Left lung (tissue), 10 donors: Measurements from ENCODE around the gene ST3GAL3. TPM values are rescaled to one million over a fixed set of nuclear protein-coding genes. Genes with fewer than 3 reads are reported as not detected.

ENCODE experiments used
- ATAC-seq: fragments of 200-7000 bp; cut with Tn5 transposase; one replicate; pipeline ENCODE4 v1.9.1; 2020; ENCODE audit warnings: moderate library complexity
- DNase-seq, 4 donors: peaks; one replicate each; pipeline ENCODE4 v3.0.0-alpha.2; 2013 to 2020
- H3K27ac ChIP-seq, 2 donors: fragments of 200-600 bp; sonication (generic) in 1 of 2; one replicate each; pipeline versions ENCODE4 v1.5.0 to v1.8.0; 2020 to 2021
- H3K27me3 ChIP-seq, 2 donors: fragments of 200-600 bp; sonication (generic) in 1 of 2; one replicate each; pipeline versions ENCODE4 v1.5.0 to v1.8.0; 2020 to 2021
- H3K36me3 ChIP-seq, 2 donors: fragments of 200-600 bp; sonication (generic) in 1 of 2; one replicate each; pipeline versions ENCODE4 v1.5.0 to v1.8.0; 2020 to 2021
- H3K4me1 ChIP-seq, 2 donors: fragments of 200-600 bp; one replicate each; pipeline ENCODE4 v1.8.0; 2021
- H3K4me3 ChIP-seq, 2 donors: fragments of 200-600 bp; sonication (generic) in 1 of 2; one replicate each; pipeline versions ENCODE4 v1.5.0 to v1.8.0; 2020 to 2021; ENCODE audit warnings: mild to moderate bottlenecking in 1 of 2
- H3K9me3 ChIP-seq, 2 donors: fragments of 200-600 bp; sonication (generic) in 1 of 2; one replicate each; pipeline versions ENCODE4 v1.5.0 to v1.8.0; 2020 to 2021
- CTCF ChIP-seq, 2 donors: fragments of 200-600 bp; sonication (generic) in 1 of 2; IDR thresholded peaks; one replicate each; pipeline versions ENCODE4 v1.5.0 to v1.8.0; 2021; ENCODE audit warnings: antibody characterized with exemption in 2 of 2
- intact Hi-C, 2 donors: fragments of 100-400 bp; cut with DNase I; formaldehyde crosslinking; loops; one replicate each; pipeline versions ENCODE4 v1.11.2 to v1.14.2; 2022
- polyA plus RNA-seq, 6 donors: library from polyadenylated mRNA; unstranded; fragments of 120-200 nt; gene quantifications; one replicate each; pipeline ENCODE4 v1.2.1, GENCODE V29; 2013; ENCODE audit not compliant: insufficient read length in 6 of 6
- total RNA-seq, 2 donors: library from RNA; stranded (reverse); fragmentation: NEBNext Ultra II Directional; extraction: Animal tissue kit (Norgen Biotek cat#: 25700); gene quantifications; one replicate each; pipeline ENCODE4 v1.2.1, GENCODE V29; 2021
- donor health status: DM: no; HTN: yes; CAD: no.
- donor health status: DM: no; HTN: no; CAD: no.

The ST3GAL3 gene
- total and polyA plus RNA-seq, 8 donors: 18.9 to 42.4 (median 34.4) TPM

DNA sequence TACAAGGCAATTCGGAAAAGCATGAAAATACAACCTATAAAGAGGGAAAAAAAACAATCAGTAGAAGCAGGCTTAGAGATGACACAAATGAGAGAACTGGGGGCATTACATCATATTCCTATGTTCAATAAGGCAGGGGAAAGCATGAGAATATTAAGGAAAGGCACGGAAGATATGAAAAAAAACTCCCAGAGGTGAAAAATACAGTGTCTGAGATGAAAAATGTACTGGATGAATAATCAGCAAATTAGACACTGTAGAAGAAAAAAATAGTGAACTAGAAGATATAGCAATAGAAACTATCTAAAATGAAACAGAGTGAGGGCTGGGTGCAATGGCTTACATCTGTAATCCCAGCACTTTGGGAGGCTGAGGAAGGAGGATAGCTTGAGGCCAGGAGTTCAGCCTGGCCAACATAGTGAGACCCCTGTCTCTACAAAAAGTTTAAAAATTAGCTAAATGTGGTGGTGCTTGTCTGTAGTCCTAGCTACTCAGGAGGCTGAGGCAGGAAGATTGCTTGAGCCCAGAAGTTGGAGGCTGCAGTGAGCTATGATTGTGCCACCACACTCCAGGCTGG, 101.8 kb downstream of the ST3GAL3 start:
- intact Hi-C loops: no loop called here
- Histone ChIP-seq H3K27ac (no peak overlapping the region), H3K27me3 (no peaks in the 10 kb centered on the region), H3K36me3 (no peaks in the 10 kb centered on the region), H3K4me1 (peaks cover 0 to 7% of the 10 kb centered on the region in 2 donors), H3K4me3 (no peak overlapping the region), H3K9me3 (peaks cover 0 to 6% of the 10 kb centered on the region in 2 donors)
- no peak for ATAC-seq
- DNase-seq: no peak
- TF ChIP-seq CTCF (IDR thresholded peaks at IDR 0.05): no peak

GRCh38 chr1:43812579-43812978, 105.2 kb downstream of the ST3GAL3 start:
- Histone ChIP-seq H3K9me3 (peaks cover 0 to 6% of the 10 kb centered on the region in 2 donors), H3K4me1 (peaks cover 0 to 7% of the 10 kb centered on the region in 2 donors), H3K36me3 (peaks cover 0 to 10% of the 10 kb centered on the region in 2 donors), H3K27me3 (no peaks in the 10 kb centered on the region), H3K4me3 (no peak overlapping the region), H3K27ac (no peak overlapping the region)
- intact Hi-C loops: no loop called here
- DNase-seq (no peak), ATAC-seq (no peak)
- no peak for TF ChIP-seq CTCF (IDR thresholded peaks at IDR 0.05)

DNA sequence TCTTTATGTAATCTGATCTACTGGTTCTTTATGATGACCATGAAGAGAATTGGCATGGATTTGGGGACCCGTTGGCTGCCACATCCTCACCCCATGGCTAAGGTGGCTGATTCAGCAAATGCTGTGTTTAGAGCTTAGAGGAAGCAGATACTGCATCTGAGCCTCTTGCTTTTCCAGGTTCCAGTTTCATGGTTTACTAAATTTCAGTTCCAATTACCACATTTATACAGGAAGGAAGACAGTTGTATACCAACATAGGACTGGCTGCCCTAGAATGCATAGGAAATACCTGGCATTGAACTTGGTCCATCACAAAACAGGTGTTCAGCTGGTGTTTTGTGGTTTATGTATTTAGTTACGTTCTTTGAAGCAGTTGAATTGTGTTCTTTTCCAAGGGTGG, 107.1 kb downstream of the ST3GAL3 start:
- Histone ChIP-seq H3K9me3 (peaks cover 3 to 16% of the 10 kb centered on the region in 2 donors), H3K27ac (no peak overlapping the region), H3K27me3 (no peaks in the 10 kb centered on the region), H3K4me3 (no peak overlapping the region), H3K36me3 (peaks cover 0 to 23% of the 10 kb centered on the region in 2 donors), H3K4me1 (peaks cover 0 to 7% of the 10 kb centered on the region in 2 donors)
- no peak for TF ChIP-seq CTCF (IDR thresholded peaks at IDR 0.05)
- no peak for ATAC-seq
- intact Hi-C loops: no loop called here
- no peak for DNase-seq

DNA sequence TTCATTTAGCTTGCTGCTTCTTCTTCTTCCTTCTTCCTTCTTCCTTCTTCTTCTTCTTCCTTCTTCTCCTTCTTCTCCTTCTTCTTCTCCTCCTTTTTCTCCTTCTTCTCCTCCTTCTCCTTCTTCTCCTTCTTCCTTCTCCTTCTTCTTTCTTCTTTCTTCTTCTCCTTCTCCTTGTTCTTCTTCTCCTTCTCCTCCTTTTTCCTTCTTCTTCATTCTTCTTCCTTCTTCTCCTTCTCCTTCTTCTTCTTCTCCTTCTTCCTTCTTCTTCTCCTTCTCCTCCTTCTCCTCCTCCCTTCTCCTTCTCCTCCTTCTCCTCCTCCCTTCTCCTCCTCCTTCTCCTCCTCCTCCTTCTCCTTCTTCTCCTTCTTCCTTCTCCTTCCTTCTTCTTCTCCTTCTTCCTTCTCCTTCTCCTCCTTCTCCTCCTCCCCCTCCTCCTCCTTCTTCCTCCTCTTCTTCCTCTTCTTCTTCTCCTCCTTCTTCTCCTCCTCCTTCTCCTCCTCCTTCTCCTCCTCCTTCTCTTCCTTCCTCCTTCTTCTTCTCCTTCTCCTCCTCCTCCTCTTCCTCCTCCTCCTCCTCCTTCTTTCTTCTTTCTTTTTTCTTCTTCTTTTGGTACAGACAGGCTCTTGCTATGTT, 110.1 kb downstream of the ST3GAL3 start:
- TF ChIP-seq CTCF (IDR thresholded peaks at IDR 0.05): no peak
- peaks cover 0 to 17% of the 10 kb centered on the region in 2 donors for H3K4me1 ChIP-seq
- no peak overlapping the region for H3K4me3 ChIP-seq
- peaks cover 3 to 16% of the 10 kb centered on the region in 2 donors for H3K9me3 ChIP-seq
- no peaks in the 10 kb centered on the region for H3K27me3 ChIP-seq
- DNase-seq (no peak), ATAC-seq (no peak)
- H3K27ac ChIP-seq: no peak overlapping the region
- intact Hi-C loops: no loop called here
- H3K36me3 ChIP-seq: peaks cover 0 to 24% of the 10 kb centered on the region in 2 donors

GRCh38 chr1:43818691-43819090, 111.4 kb downstream of the ST3GAL3 start:
- Histone ChIP-seq H3K4me3 (no peak overlapping the region), H3K4me1 (peaks cover 0 to 11% of the 10 kb centered on the region in 2 donors), H3K27ac (no peak overlapping the region), H3K36me3 (peaks cover 0 to 24% of the 10 kb centered on the region in 2 donors), H3K27me3 (no peaks in the 10 kb centered on the region), H3K9me3 (peaks cover 3 to 16% of the 10 kb centered on the region in 2 donors)
- ATAC-seq: no peak
- TF ChIP-seq CTCF (IDR thresholded peaks at IDR 0.05): no peak
- DNase-seq: no peak
- intact Hi-C loops: no loop called here
